Measurements from ENCODE around the gene PGLYRP2.
"Not testable (repeated sequence)": the region's sequence is repeated elsewhere in the genome, so short reads cannot be mapped to it uniquely, and the experiment has no call there.

Gene PGLYRP2

DNA sequence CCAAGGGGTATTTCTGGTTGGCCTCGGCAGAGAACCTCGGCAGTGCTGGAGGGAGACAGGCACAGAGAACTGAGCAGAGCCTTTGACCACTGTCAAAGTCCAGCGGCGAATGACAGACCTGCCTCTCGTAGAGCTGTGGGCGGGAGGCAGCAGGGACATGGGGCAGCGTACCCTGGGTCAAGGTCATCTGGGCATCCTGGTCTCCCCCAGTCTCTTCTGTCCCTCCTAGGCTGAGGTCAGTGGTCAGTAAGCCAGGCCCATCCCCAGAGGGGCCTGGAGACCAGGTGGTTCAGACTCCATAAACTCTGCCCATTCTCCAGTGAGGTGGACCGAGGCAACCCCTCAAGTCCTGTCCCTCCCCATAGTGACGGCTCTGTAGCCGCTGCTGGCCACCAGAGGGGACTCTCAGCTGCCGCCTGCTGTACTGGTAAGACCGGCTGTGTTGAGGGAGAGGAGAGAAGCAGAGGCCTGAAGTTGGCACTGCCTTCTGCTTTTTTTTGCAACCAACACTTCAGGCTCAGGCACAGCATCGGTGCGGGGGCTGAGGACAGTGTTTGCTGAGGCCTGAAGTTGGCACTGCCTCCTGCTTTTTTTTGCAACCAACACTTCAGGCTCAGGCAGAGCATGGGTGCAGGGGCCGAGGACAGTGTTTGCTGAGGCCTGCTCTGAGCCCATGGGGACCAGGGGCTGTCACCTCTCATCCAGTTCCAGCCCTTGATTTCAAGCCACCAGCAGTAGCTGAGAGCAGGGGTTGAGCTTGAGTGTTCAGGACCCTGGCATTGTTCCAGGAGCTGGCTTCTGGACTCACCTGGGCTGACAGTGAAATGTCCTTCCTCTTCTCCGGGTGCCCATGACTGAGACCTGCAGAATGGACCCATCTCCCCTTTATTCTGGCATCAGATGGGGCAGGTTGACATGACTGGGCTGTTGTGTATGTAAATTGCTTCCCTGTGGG lies at the start of gene PGLYRP2:
PGLYRP2 (minus strand) TSS at position 111 of the 955 bp plus-strand sequence. CDS start 130 bp downstream, outside the sequence.
- DNase-seq (ENCODE audit: low spot score), result no peak

DNA sequence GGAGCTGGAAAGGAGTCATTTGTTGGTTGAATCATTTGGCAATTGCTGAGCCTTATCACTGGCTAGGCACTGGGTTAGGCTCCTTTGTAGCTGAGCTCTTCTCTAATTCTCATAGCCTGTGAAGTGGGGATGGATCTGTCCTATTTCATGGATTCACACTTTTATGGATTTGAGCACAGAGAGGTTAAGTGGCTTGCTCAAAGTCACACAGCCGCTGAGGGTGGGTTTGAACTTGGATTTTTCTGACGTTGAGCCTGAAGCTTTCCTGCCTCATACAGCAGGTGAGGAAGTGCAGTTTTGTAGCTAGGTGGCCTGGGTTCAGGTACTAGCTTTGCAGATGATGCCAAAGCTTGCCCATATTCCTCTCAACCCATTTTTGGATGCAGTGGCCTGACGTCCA lies 48.4 kb upstream of the PGLYRP2 start:
- no peak for DNase-seq (ENCODE audit: low spot score)

DNA sequence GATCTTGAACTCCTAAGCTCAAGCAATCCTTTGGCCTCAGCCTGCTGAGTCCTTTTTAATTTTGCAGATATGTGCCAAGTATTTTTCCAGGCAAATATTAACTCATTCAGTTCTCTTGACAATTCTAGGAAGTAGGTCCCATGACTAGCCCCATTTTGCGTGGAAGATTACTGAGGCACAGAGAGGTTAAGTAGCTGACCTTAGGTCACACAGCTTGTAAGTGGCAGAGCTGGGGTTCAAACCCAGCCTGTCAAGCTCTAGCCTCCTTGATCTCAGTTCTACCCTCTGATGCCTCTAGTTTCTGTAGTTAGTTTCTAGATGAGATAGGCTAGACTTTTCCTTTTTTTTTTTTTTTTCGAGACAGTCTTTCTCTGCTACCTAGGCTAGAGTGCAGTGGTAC lies 47.1 kb upstream of the PGLYRP2 start:
- no peak for DNase-seq (ENCODE audit: low spot score)

GRCh38 chr19:15525291-15525690 lies 46.0 kb upstream of the PGLYRP2 start:
- DNase-seq (ENCODE audit: low spot score), result no peak

- DNase-seq (ENCODE audit: low spot score), result no peak
These were observed 45.5 kb upstream of the PGLYRP2 start for GRCh38 chr19:15524781-15525180.

DNA sequence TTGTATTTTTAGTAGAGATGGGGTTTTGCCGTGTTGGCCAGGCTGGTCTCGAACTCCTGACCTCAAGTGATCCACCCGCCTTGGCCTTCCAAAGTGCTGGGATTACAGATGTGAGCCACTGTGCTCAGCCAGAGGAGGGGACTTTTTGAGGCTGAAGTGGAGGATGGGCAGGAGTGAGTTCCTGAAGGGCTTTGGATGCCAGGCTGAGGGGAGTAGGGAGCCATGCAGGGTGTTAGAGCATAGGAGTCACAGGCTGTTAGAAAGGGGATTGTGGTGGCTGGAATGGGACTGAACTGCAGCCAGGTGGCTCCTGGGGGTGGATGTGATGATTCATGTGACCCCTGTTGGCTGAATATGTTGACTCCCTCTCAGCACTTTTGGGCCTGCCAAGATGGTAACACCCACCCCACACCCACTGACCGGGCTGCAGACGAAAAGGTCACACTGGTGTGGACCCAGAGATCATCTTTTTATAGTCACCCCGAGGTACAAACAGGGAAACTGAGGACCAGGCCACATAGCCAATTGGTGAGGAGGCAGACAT lies 40.2 kb upstream of the PGLYRP2 start:
- no peak for DNase-seq (ENCODE audit: low spot score)

GRCh38 chr19:15517778-15518177 lies 38.5 kb upstream of the PGLYRP2 start:
- DNase-seq (ENCODE audit: low spot score), result no peak

- DNase-seq (ENCODE audit: low spot score), result no peak
These were observed 37.1 kb upstream of the PGLYRP2 start for GRCh38 chr19:15516363-15516762.

GRCh38 chr19:15515227-15515625 lies 35.9 kb upstream of the PGLYRP2 start:
- not testable (repeated sequence) for DNase-seq (ENCODE audit: low spot score)

DNA sequence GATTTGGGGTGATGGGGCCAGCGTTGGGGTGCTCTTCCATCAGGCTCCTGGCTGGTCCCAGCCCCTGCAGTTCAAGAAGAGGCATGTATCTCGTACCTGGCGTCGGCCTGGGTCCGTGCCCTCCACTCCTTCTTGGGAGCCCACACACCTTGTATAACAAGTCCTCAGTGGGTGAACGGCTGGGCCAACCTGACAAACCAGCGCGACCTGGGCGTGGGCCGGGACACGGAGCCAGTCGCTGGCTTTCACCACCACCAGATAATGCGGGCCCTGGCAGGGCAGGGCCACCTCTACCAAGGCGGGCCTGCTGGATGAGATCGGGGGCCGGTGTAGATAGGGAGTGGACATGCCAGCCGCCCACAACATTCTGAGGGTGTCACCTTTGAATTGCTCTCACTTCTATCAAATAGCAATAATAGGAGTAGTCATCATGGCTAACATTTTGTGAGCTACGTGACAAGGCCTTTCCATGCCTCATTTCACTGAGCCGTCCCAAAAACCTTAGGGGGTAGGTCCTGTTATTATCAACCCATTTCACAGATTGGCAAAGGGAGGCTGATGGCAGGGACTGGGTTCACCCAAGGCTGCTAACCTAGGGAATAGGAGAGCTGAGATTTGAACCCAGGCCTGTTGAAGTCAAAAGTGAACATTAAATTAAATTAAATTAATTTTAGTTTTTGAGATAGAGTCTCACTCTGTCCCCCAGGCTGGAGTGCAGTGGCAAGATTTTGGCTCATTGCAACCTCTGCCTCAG lies 32.5 kb upstream of the PGLYRP2 start:
- no peak for DNase-seq (ENCODE audit: low spot score)

GRCh38 chr19:15508035-15508710 lies 28.9 kb upstream of the PGLYRP2 start, which contains the start of gene CYP4F22:
CYP4F22 (plus strand) TSS chr19:15508525; CDS start chr19:15525337, 16,812 bp downstream.
- no peak for DNase-seq (ENCODE audit: low spot score)

- DNase-seq (ENCODE audit: low spot score), result no peak
These were observed 28.1 kb upstream of the PGLYRP2 start for GRCh38 chr19:15507068-15508034.

DNA sequence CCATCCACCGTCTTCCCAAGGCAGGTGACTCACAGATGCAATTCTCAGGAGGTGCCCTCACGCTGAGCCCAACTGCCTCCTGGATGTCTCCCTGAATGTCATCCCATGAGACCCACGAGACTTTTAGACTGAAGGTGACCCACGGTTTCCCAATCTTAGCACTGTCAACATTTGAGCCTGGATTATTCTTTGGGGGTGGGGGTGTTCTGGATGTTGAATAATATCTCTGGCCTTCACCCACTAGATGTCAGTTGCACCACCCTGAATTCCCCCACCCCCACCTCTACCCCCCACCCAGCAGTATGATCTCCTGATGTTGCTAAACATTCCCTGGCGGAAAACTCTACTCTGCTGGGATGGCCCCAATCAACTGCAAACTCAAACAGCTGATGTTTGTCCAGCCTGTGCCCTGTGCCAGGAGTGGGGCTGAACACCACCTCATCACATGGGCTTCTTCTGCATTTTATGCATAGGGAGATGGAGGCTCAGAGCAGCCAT lies 26.8 kb upstream of the PGLYRP2 start:
- no peak for DNase-seq (ENCODE audit: low spot score)

GRCh38 chr19:15502264-15502663 lies 23.0 kb upstream of the PGLYRP2 start:
- no peak for DNase-seq (ENCODE audit: low spot score)

DNA sequence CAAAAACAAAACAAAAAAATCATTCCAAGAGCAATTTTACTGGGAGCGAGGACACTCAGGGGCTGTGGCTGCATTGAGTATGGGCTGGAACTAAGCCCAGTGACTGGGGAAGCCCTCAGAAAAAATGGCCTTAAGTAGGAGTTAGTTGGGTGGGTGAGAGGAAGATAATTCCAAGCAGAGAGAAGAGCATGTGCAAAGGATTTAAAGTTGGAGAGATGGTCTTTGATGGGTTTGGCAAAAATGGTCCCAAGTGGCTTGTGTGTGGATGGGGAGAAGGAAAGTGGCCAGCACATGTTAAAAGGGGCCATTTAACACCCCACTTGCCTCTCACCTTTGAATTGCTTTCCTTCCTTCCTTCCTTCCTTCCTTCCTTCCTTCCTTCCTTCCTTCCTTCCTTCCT lies 22.3 kb upstream of the PGLYRP2 start:
- no peak for DNase-seq (ENCODE audit: low spot score)

DNA sequence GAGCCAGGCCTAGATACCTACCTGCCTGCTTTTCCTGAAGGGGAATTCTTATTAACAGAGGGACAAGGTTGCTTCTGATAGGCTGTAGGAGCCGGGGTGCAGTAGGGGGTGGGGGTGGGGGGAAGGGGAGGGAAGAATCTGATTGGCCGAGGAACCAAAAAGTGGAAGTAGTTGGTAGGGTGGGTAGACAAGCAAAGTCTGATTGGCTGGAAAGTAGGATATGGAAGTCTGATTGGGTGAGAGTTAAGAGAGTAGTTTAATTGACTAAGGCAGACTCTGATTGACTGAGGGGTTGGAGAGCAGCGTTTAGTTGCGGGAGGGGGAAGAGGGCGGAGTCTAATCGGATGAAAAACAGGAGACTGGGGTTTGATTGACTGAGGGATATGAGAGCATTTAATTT lies 19.6 kb upstream of the PGLYRP2 start:
- no peak for DNase-seq (ENCODE audit: low spot score)

GRCh38 chr19:15498156-15498858 lies 19.0 kb upstream of the PGLYRP2 start:
- DNase-seq (ENCODE audit: low spot score), result no peak

DNA sequence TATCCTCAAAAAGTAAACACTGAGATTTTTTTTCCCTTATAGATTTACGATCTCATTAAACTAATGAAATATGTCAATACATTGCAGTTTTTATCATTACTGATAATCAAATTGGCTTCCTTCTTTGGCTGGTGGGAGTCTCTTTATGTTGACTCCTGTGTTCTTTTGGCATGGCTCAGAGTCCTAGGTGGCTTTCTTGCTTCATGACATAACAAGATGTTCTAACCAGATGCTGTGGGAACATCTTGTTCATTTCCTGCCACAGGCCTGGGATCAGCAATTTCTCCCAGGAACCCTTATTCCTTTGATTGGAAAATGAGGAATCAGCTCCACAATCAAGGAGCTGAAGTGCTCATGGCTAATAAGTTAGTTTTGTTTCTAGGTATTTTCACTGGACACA lies 15.8 kb upstream of the PGLYRP2 start:
- DNase-seq (ENCODE audit: low spot score), result no peak

DNA sequence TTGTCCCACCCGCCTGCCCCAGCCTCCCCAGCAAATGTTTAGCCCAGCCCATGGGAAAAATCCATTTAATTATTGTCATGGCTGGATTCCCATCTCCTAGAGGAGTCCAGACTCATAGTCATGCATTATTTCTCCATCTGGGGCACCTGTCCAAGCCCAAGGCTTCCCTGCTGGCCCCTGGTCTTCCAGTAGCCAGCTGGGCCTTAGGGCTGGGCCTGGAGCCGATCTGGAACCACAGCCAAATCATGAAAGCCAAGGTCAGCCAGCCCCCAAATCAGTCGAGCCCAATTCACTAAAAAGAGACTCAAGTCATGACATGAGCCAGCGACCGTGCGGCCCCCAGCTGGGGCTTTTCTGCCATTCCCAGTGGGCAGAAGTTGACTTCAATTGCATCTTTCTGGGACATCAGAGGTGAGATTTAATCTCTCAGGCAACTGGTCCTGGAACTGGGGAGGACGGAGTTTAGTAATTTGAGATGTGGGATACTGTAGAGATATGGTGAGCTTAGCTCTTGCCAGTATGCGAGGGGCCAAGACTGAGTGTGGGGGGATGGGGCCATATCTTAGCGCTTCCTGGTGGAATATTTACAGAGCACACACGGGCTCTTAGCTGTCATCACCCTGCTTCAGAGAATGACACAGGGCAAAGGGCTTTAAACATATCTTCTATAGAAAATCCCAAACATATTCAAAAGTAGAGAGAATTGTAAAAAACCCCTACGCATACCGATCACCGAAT lies 9.4 kb upstream of the PGLYRP2 start:
- no peak for DNase-seq (ENCODE audit: low spot score)

Data from germinal center (tissue), 1 donor.